WTC11 (cell line): ENCODE results near the gene GEMIN8. TPM values are rescaled to one million over a fixed set of nuclear protein-coding genes. Genes with fewer than 3 reads are reported as not detected.

Experiments
- ATAC-seq: fragments of 200-7000 bp; cut with Tn5 transposase; 2 replicates; pipeline ENCODE4 v1.10.0; 2021; ENCODE audit warnings: mild to moderate bottlenecking, moderate library complexity
- CTCF ChIA-PET: fragments of 300-600 bp; sonication (Branson Sonifier 250); formaldehyde crosslinking; loops from one replicate; lab custom pipeline; 2021; ENCODE audit warnings: antibody characterized with exemption; lab: Charles Lee
- POLR2A ChIA-PET: fragments of 350-600 bp; sonication (Branson Sonifier 250); formaldehyde crosslinking; loops from one replicate; lab custom pipeline; 2021; ENCODE audit warnings: antibody characterized with exemption; lab: Charles Lee
- DNase-seq: peaks from one replicate; pipeline ENCODE4 v3.0.0; 2021; ENCODE audit warnings: low spot score
- H3K27ac Mint-ChIP-seq: 2 replicates; pipeline ENCODE4 v1.8.0; 2021; ENCODE audit warnings: mixed read lengths
- H3K27me3 Mint-ChIP-seq: 2 replicates; pipeline ENCODE4 v1.8.0; 2021; ENCODE audit warnings: low read depth, mild to moderate bottlenecking, moderate library complexity, mixed read lengths
- H3K36me3 Mint-ChIP-seq: 2 replicates; pipeline ENCODE4 v1.8.0; 2021; ENCODE audit warnings: mixed read lengths
- H3K4me1 Mint-ChIP-seq: 2 replicates; pipeline ENCODE4 v1.8.0; 2022; ENCODE audit warnings: mixed read lengths
- H3K4me3 Mint-ChIP-seq: 2 replicates; pipeline ENCODE4 v1.8.0; 2021; ENCODE audit warnings: mild to moderate bottlenecking, moderate library complexity, mixed read lengths
- H3K9me3 Mint-ChIP-seq: 2 replicates; pipeline ENCODE4 v1.8.0; 2021; ENCODE audit warnings: mixed read lengths
- ATF1 ChIP-seq: sonication (generic); formaldehyde crosslinking; IDR thresholded peaks from 2 replicates; pipeline ENCODE4 v1.8.1; 2023; ENCODE audit warnings: mild to moderate bottlenecking, moderate library complexity, missing genetic modification reagents
- ATF6 ChIP-seq: sonication (generic); formaldehyde crosslinking; IDR thresholded peaks from 2 replicates; pipeline ENCODE4 v1.8.1; 2023; ENCODE audit warnings: mild to moderate bottlenecking, missing genetic modification reagents
- CBFB ChIP-seq: sonication (generic); formaldehyde crosslinking; IDR thresholded peaks from 2 replicates; pipeline ENCODE4 v1.8.1; 2022; ENCODE audit warnings: mild to moderate bottlenecking, low read depth, missing genetic modification reagents
- EMX1 ChIP-seq: fragments of 250-450 bp; sonication (Bioruptor Pico); IDR thresholded peaks from 2 replicates; pipeline ENCODE4 v1.8.0; 2021; ENCODE audit warnings: mild to moderate bottlenecking
- ETV6 ChIP-seq: sonication (generic); formaldehyde crosslinking; IDR thresholded peaks from 2 replicates; pipeline ENCODE4 v1.8.1; 2022; ENCODE audit warnings: mild to moderate bottlenecking, missing genetic modification reagents
- FOXJ3 ChIP-seq: sonication (generic); formaldehyde crosslinking; IDR thresholded peaks from 2 replicates; pipeline ENCODE4 v1.9.0; 2021; ENCODE audit warnings: missing genetic modification reagents, mild to moderate bottlenecking, borderline replicate concordance
- FOXK1 ChIP-seq: sonication (generic); formaldehyde crosslinking; IDR thresholded peaks from 2 replicates; pipeline ENCODE4 v1.8.0; 2022; ENCODE audit warnings: mild to moderate bottlenecking, moderate library complexity, missing genetic modification reagents
- FOXP1 ChIP-seq: sonication (generic); formaldehyde crosslinking; IDR thresholded peaks from 2 replicates; pipeline ENCODE4 v1.8.0; 2022; ENCODE audit warnings: missing genetic modification reagents, mild to moderate bottlenecking, moderate library complexity, borderline replicate concordance
- GTF2I ChIP-seq: fragments of 250-450 bp; sonication (Bioruptor Pico); conservative IDR thresholded peaks from 2 replicates; pipeline ENCODE4 v1.4.0; 2021; ENCODE audit warnings: mild to moderate bottlenecking
- IRF1 ChIP-seq: sonication (generic); formaldehyde crosslinking; IDR thresholded peaks from 2 replicates; pipeline ENCODE4 v1.8.0; 2023; ENCODE audit warnings: missing genetic modification reagents
- IRF2 ChIP-seq: sonication (generic); formaldehyde crosslinking; IDR thresholded peaks from 2 replicates; pipeline ENCODE4 v1.8.0; 2022; ENCODE audit warnings: low read depth, missing genetic modification reagents, borderline replicate concordance
- JUN ChIP-seq: sonication (generic); formaldehyde crosslinking; IDR thresholded peaks from 2 replicates; pipeline ENCODE4 v1.8.0; 2023; ENCODE audit warnings: mild to moderate bottlenecking, missing genetic modification reagents
- MAX ChIP-seq: sonication (generic); formaldehyde crosslinking; IDR thresholded peaks from 2 replicates; pipeline ENCODE4 v1.8.0; 2022; ENCODE audit warnings: mild to moderate bottlenecking, missing genetic modification reagents
- OVOL2 ChIP-seq: fragments of 250-450 bp; sonication (Bioruptor Pico); IDR thresholded peaks from 2 replicates; pipeline ENCODE4 v1.9.0; 2021; ENCODE audit warnings: mild to moderate bottlenecking, borderline replicate concordance
- PRDM15 ChIP-seq: sonication (generic); formaldehyde crosslinking; IDR thresholded peaks from 2 replicates; pipeline ENCODE4 v1.8.0; 2022; ENCODE audit warnings: missing genetic modification reagents
- PREB ChIP-seq: sonication (generic); formaldehyde crosslinking; IDR thresholded peaks from 2 replicates; pipeline ENCODE4 v1.8.1; 2022; ENCODE audit warnings: mild to moderate bottlenecking, missing genetic modification reagents, moderate library complexity, borderline replicate concordance
- RELA ChIP-seq: sonication (generic); formaldehyde crosslinking; IDR thresholded peaks from 2 replicates; pipeline ENCODE4 v1.8.1; 2022; ENCODE audit warnings: missing genetic modification reagents, mild to moderate bottlenecking, borderline replicate concordance
- SMAD3 ChIP-seq: sonication (generic); formaldehyde crosslinking; IDR thresholded peaks from 2 replicates; pipeline ENCODE4 v1.8.0; 2022; ENCODE audit warnings: missing genetic modification reagents, mild to moderate bottlenecking, borderline replicate concordance
- SMAD4 ChIP-seq: sonication (generic); formaldehyde crosslinking; IDR thresholded peaks from 2 replicates; pipeline ENCODE4 v1.8.0; 2022; ENCODE audit warnings: mild to moderate bottlenecking, missing genetic modification reagents
- SOX15 ChIP-seq: fragments of 250-450 bp; sonication (Bioruptor Pico); IDR thresholded peaks from 2 replicates; pipeline ENCODE4 v1.9.0; 2021; ENCODE audit warnings: mild to moderate bottlenecking
- TEAD1 ChIP-seq: sonication (generic); formaldehyde crosslinking; IDR thresholded peaks from 2 replicates; pipeline ENCODE4 v1.8.0; 2022; ENCODE audit warnings: mild to moderate bottlenecking, missing genetic modification reagents
- TEAD4 ChIP-seq: sonication (generic); formaldehyde crosslinking; IDR thresholded peaks from 2 replicates; pipeline ENCODE4 v1.8.0; 2022; ENCODE audit warnings: mild to moderate bottlenecking, missing genetic modification reagents
- ZBTB43 ChIP-seq: sonication (generic); formaldehyde crosslinking; IDR thresholded peaks from 2 replicates; pipeline ENCODE4 v1.8.1; 2023; ENCODE audit warnings: mild to moderate bottlenecking, missing genetic modification reagents
- ZNF121 ChIP-seq: sonication (generic); formaldehyde crosslinking; IDR thresholded peaks from 2 replicates; pipeline ENCODE4 v1.8.0; 2023; ENCODE audit warnings: missing genetic modification reagents
- ZNF232 ChIP-seq: sonication (generic); formaldehyde crosslinking; IDR thresholded peaks from 2 replicates; pipeline ENCODE4 v1.8.0; 2022; ENCODE audit warnings: mild to moderate bottlenecking, missing genetic modification reagents
- ZNF396 ChIP-seq: fragments of 250-450 bp; sonication (Bioruptor Pico); IDR thresholded peaks from 2 replicates; pipeline ENCODE4 v1.8.0; 2021; ENCODE audit warnings: mild to moderate bottlenecking, moderate library complexity, borderline replicate concordance
- ZNF416 ChIP-seq: fragments of 250-450 bp; sonication (Bioruptor Pico); IDR thresholded peaks from 2 replicates; pipeline ENCODE4 v1.9.0; 2021; ENCODE audit warnings: mild to moderate bottlenecking, inconsistent platforms
- ZNF423 ChIP-seq: fragments of 250-450 bp; sonication (Bioruptor Pico); IDR thresholded peaks from 2 replicates; pipeline ENCODE4 v2.1.2; 2022; ENCODE audit warnings: mild to moderate bottlenecking, moderate library complexity
- total RNA-seq: library from RNA; stranded (reverse); gene quantifications from 3 replicates; pipeline ENCODE4 v1.2.3, GENCODE V29; 2021

The GEMIN8 gene
- total RNA-seq, 1 experiment from 2014 or later, result 21.1 TPM

GRCh38 chrX:14014526-14014925 lies 15.2 kb downstream of the GEMIN8 start:
- no peaks in the 10 kb centered on the region for H3K27me3 Mint-ChIP-seq
- peaks cover 24% of the 10 kb centered on the region for H3K36me3 Mint-ChIP-seq
- H3K27ac Mint-ChIP-seq, result no peak overlapping the region
- ChIA-PET CTCF (no interaction called here), POLR2A (no interaction called here)
- TF ChIP-seq OVOL2 (CRISPR knock-in tag), result no peak
- TF ChIP-seq ZNF416, result no peak
- TF ChIP-seq SOX15 (CRISPR knock-in tag), result no peak
- no peak for TF ChIP-seq SMAD3 (CRISPR knock-in tag)
- no peak for TF ChIP-seq SMAD4 (CRISPR knock-in tag)
- no peak for TF ChIP-seq ZNF423 (CRISPR knock-in tag)
- no peak for TF ChIP-seq EMX1 (CRISPR knock-in tag)
- no peak for TF ChIP-seq GTF2I (CRISPR knock-in tag)
- TF ChIP-seq CBFB (CRISPR knock-in tag), result no peak
- TF ChIP-seq TEAD4 (CRISPR knock-in tag), result no peak
- TF ChIP-seq ATF6 (CRISPR knock-in tag), result no peak
- TF ChIP-seq ETV6, result no peak
- no peak for TF ChIP-seq FOXP1
- TF ChIP-seq ZBTB43, result no peak
- no peak for TF ChIP-seq RELA (CRISPR knock-in tag)
- no peak for TF ChIP-seq TEAD1 (CRISPR knock-in tag)
- no peak for TF ChIP-seq MAX (CRISPR knock-in tag)
- no peak for TF ChIP-seq PREB (CRISPR knock-in tag)
- no peak for TF ChIP-seq PRDM15 (CRISPR knock-in tag)
- TF ChIP-seq ATF1 (CRISPR knock-in tag), result no peak
- no peak for ATAC-seq
- DNase-seq, result no peak
- H3K4me3 Mint-ChIP-seq, result no peak overlapping the region
- H3K4me1 Mint-ChIP-seq, result no peaks in the 10 kb centered on the region
- peaks cover 3% of the 10 kb centered on the region; the same call in 1 of the 2 replicates for H3K9me3 Mint-ChIP-seq

- no peaks in the 10 kb centered on the region for H3K27me3 Mint-ChIP-seq
- ChIA-PET CTCF (no interaction called here), POLR2A (no interaction called here)
- no peak overlapping the region for H3K4me3 Mint-ChIP-seq
- DNase-seq (no peak), ATAC-seq (no peak)
- H3K27ac Mint-ChIP-seq, result no peak overlapping the region
- peaks cover 18% of the 10 kb centered on the region for H3K36me3 Mint-ChIP-seq
- no peaks in the 10 kb centered on the region for H3K4me1 Mint-ChIP-seq
- peaks cover 3% of the 10 kb centered on the region; the same call in 1 of the 2 replicates for H3K9me3 Mint-ChIP-seq
- TF ChIP-seq FOXK1 (CRISPR knock-in tag), result no peak
- no peak for TF ChIP-seq FOXJ3 (CRISPR knock-in tag)
- no peak for TF ChIP-seq TEAD4 (CRISPR knock-in tag)
- TF ChIP-seq OVOL2 (CRISPR knock-in tag), result no peak
- no peak for TF ChIP-seq IRF1
- TF ChIP-seq ZNF121 (CRISPR knock-in tag), result no peak
- TF ChIP-seq ZNF396 (CRISPR knock-in tag), result no peak
- TF ChIP-seq IRF2 (CRISPR knock-in tag), result no peak
- no peak for TF ChIP-seq ZNF416
- TF ChIP-seq JUN (CRISPR knock-in tag), result no peak
- no peak for TF ChIP-seq ZNF423 (CRISPR knock-in tag)
- TF ChIP-seq ZNF232 (CRISPR knock-in tag), result no peak
- TF ChIP-seq PREB (CRISPR knock-in tag), result no peak
Observed at GRCh38 chrX:14013054-14013453, 16.6 kb downstream of the GEMIN8 start.
